Measurements from ENCODE around the gene ANKRD37.

Gene ANKRD37

DNA sequence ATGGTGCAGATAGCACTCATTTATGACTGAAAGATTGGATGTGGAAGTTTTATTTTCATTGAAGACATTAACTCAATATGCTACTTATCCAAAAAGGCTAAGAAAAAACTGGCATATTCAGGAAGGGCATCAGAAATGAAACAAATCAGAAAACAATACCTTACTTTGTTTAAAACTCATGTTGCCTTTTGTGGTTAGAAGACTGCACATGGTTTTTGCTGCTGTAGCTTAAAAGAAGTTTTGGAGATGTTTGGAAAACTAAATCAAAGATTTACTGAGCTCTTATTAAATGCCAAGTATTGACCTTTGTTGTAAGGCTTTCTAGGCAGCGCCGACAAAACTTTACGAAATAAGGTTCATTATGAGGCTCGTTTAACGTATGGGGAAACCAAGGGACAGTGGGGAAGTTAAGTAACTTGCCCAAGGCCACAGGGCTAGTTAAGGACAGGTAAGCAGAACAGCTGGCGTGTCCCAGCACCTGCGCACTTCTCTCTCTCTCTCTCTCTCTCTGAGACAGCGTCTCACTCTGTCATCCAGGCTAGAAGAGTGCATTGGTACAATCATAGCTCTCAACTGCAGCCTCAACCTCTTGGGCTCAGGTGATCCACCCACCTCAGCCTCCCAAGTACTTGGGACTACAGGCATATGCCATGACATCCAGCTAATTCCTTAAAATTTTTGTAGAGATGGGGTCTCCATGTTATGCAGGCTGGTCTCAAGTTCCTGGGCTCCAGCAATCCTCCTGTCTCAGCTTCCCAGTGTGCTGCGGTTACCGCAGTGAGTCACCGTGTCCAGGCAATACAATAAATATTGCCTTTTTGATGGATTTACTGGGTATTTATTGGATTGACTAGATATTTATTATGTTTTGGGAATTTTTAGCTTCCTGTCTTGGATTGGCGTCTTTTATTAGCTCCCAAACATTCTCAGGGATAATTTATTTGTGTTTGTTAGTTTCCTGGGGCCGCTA lies 17.0 kb upstream of the ANKRD37 start:
- no peak for DNase-seq (ENCODE audit: low read depth in 2 of 2)

DNA sequence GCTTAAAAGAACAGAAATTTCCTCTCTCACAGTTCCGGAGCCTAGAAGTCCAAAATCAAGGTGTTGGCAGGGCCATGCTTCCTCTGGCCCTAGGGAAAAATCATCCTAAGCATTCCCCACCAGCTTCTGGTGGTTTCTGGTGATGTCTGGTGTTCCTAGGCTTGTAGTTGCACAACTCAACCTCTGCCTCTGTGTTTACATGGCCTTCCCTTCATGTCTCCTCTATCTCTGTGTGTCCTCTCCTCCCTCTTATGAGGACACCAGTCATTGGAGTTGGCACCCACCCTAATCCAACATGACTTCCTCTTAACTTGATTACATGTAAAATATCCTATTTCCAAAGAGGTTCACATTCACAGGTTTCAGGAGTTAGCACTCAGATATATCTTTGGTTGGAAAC lies 16.3 kb upstream of the ANKRD37 start:
- no peak for DNase-seq (ENCODE audit: low read depth in 2 of 2)

DNA sequence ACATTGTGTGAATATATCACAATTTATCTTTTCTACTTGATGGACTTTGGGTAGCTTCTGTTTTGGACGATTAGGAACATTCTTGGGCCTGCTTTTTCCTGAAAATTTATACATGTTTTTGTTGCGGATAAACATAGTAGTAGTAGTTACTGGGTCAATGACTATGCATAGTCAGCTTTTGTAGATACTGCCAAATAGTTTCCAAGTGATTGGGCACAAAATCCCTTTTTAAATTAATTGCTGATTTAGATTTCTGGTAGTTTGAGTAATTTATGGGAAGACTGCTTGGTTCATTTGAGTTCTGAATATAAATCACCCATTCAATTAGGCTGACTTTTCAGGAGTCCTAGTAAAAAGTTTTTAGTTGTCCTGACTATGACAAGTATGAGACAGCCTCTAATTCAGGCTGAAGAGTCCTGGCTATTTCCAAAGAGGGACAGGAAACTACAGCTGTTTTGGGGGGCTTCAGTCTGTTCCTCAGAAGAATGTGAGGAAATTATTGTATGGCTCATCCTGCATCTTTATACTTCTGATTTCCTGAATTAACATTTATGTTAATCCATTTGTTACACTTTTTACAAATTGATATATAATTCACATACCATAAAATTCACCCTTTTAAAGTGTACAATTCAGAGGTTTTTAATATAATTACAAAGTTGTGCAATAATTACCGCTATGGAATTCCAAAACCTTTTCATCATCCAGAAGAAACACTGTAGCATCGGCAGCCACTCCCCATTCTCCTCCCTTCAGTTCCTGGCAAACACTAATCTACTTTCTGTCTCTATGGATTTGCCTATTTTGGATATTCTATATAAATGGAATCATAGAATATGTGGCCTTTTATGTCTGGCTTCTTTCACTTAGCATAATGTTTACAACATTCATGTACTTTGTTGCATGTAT lies 15.1 kb upstream of the ANKRD37 start:
- DNase-seq (ENCODE audit: low read depth in 2 of 2) = peak in 1 of 2 experiments; percentile 20

DNA sequence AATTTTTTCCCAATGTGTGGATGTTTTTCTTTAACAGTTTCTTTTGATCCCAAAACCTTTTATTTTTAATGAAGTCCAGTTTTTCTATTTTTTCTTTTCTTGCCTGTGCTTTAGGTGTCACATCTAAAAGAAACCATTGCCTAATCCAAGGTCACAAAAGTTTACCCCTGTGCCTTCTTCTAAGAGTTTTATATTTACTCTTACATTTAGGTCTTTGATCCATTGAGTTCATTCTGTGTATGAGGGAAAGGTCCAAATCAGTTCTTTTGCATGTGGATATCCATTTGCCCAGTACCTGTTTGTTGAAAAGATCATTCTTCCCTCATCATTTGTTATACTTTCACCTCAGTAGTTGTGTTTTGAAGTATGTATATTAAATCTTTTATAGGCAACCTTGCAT lies 13.9 kb upstream of the ANKRD37 start:
- DNase-seq (ENCODE audit: low read depth in 2 of 2) = no peak

DNA sequence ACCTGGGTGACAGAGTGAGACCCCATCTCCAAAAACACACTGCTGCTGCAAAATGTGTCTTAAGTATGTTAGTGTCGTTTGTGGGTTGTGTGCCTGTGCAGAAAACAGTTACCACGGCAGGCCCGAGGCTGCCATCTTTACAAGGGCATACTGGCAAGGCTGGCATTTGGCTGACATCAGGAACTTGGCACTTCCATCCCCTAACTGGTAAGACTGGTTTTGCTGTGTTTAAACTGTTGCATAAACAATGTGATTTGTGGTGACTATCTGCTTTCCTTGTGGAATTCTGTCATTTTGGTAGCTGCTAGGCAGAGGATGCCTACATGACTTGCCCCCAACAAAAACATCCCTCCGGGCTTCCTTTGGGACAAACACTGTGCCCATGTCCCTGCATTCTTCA lies 13.2 kb upstream of the ANKRD37 start:
- DNase-seq (ENCODE audit: low read depth in 2 of 2) = no peak

DNA sequence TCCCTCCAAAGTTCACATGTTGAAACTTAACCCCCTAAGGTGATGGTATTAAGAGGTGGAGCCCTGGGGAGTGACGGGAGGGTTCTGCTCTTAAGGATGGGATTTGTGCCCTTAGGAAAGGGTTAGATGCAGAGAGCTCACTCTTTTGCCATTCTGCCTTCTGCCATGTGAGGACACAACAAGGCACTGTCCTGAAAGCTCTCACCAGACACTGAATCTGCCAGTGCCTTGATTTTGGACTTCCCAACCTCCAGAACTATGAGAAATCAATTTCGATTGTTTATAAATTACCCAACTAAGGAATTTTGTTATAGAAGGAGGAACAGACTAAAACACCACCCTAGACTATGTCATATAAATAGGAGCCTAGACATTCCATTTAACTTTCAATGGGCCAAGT lies 12.6 kb upstream of the ANKRD37 start:
- no peak for DNase-seq (ENCODE audit: low read depth in 2 of 2)

DNA sequence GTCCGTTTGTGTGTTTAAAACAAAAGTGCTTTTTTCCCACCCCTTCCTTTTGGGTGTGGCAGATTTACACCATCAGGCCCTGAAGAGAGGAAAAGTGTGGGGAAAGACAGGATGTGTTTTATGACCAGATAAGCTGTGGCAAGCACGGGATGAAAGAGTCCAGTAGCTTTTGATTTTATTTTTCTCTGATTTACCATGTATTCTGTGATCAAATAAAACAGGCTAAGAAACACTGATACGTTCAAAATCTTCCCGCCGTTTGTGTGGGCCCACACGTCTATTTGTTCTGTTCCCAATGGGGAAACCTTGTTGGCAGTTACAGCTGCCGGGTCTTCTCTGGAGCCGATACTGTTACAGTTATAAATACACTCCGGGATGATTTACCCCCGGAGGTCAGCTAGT lies 11.7 kb upstream of the ANKRD37 start:
- no peak for DNase-seq (ENCODE audit: low read depth in 2 of 2)

DNA sequence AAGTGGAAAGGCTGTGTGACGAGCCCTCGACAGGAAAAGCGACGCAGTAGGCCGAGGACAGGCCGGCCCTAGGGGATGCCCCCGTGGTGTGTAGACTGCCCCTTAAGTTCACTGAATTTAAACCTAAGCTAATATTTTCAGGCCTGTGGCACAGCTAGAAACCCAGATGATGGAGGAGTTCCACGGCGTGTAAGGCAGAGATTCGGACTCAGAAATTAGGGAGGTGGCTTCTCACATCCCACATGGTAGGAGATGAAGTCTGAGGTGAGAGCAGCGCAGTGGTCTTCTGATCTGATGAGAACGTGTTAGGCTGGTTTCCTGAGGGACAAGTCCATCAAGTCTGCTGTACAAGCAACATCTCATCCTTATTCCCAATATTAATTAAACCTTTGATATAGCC lies 8.7 kb upstream of the ANKRD37 start:
- DNase-seq (ENCODE audit: low read depth in 2 of 2) = no peak

DNA sequence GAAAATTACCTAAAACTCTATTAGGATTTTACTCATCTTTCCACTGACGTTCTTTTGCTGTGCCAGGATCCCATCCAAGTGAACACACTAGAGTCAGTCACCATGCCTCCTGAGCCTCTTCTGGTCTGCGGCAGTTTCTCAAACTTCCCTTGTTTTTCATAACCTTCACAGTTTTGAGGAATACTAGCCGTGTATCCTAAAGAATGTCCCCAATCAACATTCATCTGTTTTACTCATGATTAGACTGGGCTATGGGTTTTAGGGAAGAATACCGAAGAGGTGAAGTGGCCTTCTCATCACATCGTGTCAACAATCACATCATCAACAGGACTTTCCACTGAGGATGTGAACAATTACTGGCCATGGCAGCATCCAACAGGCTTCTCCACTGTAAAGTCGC lies 5.7 kb upstream of the ANKRD37 start:
- no peak for DNase-seq (ENCODE audit: low read depth in 2 of 2)

DNA sequence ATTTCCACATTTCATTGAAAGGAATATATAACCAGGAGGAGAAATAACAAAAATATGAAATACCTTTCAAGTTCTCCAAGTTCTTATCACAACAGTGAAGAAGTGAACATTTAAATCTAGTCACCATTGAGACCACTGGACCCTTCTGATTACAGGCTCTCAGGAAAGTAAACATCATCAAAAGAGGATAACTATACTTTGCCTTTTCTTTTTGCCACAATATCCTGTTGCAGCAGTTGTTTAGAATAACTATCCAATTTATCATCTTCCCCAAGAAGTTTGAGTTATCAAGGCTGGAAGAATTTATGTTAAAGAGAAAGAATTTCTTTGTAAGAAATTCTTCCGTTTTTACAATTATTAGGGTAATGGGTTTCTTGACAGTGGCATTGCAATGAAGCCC lies 4.5 kb upstream of the ANKRD37 start:
- DNase-seq (ENCODE audit: low read depth in 2 of 2) = no peak

DNA sequence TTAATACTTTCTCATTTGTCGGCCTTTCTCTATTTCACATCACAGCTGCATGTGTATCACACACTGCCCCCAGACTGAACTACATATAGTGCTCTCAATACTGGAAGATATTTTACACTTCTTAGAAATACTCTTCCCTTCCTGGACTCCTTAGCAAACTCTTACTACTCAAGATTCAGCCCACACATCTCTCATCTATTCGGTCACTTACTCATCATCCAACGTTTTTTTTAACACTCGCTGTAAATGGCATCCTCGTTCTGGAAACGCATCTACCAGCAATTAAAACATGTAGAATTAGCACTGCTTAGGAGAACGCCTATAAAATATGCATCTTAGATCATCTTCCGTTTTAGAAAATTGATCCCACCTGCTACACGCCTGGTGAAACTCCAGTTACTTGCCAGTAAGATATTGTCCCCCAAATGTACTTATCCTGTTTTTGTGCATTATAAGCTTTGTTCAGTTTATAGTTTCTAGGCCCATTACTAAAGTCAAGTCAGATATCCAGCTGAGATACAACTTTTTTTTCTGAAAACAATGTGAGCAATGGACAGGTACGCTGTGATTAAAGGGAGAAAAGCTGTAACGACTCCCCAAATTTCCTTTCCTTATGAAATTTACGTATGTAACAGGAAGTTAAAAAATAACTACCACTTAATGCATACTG lies 1.9 kb upstream of the ANKRD37 start:
- no peak for DNase-seq (ENCODE audit: low read depth in 2 of 2)

DNA sequence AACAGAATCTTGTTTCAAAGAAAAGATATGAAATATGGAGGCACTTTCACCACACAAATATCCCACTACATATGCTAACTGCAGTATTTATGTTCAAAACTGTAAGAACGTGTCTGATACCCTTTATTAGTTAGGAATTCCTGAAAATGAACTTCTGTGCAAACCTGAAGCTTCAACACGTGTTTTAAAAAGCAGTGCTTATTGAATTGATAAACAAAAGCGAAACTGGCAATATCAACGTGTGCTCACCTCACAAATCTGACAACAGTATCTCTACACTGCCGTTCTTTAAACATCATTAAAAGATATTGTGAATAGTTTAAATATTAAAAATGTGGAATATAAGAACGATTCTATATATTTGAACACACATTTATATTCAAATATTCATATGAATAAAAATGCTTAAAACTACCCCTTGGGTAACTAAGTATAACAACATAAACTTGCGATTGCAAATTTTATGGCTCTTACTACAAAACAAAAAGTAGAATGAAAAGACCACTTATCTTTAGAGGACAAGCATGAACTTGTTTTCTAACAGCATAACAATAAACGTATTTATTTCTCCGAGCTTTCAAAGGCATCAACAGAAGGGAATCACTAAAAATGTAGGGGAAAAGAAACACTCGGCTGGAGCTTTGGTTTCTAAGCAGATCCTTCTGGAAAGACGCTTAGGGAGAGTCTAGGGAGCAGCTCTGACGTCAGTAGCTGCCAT lies 1.2 kb upstream of the ANKRD37 start, which contains the start of gene LRP2BP:
Gene LRP2BP, minus strand, starts transcription at position 687 of the 718 bp plus-strand sequence. CDS start 17,738 bp downstream, outside the sequence.
- no peak for DNase-seq (ENCODE audit: low read depth in 2 of 2)

DNA sequence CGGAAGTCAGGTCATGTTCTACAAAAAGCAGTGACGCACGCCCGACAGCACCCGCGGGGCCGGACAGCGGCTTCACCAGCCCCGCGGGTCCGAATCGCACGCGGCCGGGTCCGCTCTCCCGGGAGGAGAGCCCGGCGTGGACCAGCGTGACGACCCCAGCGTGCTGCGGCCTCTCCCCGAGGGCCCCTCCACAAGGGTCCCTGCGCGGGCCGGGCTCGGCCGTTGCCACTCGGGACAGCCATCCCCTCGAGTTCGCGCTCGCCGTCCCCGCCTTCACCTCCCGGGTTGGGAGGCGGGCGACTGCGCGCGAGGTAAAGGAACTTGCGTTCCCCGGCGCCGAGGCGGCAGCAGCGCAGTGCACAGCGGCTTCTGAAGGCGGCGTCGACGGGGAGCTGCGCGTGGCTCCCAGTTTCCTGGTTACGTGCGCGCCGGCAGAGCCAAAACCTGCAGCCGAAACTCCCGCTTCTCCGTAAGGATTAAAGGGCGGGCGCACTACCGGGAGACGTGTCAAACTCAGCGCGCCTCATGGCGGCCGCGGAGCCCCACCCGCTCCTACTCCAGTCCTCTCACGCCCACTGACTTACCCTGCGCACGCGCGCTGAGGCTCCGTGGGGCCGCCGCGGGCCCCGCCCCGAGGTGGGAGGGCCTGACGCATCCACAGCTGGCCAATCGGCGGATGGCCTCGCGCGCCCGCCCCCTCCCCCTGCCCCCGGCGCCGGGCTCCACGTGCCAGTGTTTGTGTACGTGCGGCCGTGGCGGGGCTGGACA lies 501 bp upstream of the ANKRD37 start:
- DNase-seq (ENCODE audit: low read depth in 2 of 2) = peak; percentile 96

DNA sequence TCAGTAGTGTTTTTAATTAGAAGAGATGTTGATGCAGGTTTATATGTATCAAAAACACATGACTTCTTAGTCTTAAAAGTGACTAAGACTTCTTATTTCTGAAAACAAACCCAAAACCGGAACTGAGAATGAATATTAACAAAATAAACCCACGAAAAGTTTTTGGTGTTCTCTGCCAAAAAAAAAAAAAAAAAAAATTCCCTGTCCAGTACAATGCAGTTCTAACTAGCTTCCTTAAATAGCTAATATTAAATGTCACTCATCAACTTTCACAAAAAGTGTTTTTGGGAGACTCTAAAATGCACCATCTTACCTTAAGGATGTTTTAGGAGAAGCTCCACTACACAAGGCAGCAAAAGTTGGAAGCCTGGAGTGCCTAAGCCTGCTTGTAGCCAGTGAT lies 2.0 kb downstream of the ANKRD37 start:
- no peak for DNase-seq (ENCODE audit: low read depth in 2 of 2)

DNA sequence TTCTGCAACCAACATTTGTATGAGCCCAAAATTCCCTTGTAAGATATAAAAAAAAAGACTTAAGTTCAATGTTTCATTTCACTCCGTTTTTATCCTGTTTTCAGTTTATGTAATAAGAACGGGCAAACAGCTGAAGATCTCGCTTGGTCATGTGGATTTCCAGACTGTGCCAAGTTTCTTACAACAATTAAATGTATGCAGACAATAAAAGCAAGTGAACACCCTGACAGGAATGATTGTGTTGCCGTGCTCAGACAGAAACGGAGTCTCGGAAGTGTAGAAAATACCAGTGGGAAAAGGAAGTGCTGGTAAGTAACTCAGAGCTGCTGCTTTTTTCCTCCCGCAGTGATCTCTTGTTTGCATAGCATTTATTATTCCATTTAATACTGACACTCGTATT lies 2.8 kb downstream of the ANKRD37 start:
- DNase-seq (ENCODE audit: low read depth in 2 of 2) = no peak

DNA sequence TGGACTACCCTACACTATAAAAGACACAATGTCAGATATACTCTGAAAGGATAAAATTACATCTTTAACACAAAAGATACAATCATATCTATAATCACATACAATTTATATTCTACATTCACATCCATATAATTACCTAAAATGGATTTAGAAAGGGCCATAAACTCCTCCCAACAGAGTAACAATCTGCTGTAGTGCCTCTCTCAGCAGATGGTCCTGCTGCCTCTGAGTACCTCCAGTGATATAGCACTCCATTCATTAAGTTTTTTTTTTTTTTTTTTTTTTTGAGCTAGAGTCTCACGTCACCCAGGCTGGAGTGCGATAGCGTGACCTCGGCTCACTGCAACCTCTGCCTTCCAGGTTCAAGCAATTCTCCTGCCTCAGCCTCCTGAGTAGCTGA lies 7.4 kb downstream of the ANKRD37 start:
- no peak for DNase-seq (ENCODE audit: low read depth in 2 of 2)

DNA sequence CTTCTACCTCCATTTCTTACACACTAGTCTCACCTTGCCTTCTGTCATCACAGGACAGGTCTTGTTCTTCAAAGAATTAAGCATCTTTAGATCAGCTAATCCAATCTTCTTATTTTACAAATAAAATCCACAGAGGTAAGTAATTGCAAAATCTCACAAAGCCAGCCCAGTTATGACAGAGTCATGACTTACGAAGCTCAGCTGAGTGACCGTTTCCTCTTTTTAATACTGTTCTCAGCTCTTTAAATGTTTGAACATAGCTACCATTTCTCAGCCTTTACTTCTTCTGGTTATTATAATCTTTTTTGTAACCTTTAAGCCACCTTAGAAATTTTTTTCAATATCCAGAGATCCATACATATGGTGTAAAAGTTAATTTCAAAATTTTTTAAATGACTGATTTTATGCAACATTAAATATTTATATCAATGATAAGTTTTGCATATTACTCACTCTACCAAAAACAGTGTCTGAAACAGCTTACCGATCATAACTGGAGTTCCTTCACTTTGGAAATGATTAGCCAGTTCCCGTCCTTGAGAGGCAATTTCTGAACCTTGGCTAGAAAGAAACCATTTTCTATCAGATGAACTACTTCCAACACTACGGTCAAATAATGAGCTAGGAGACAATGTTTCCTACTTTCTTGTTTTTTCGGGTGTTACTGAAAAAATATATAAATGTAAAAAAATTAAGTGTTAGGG lies 8.8 kb downstream of the ANKRD37 start:
- no peak for DNase-seq (ENCODE audit: low read depth in 2 of 2)

DNA sequence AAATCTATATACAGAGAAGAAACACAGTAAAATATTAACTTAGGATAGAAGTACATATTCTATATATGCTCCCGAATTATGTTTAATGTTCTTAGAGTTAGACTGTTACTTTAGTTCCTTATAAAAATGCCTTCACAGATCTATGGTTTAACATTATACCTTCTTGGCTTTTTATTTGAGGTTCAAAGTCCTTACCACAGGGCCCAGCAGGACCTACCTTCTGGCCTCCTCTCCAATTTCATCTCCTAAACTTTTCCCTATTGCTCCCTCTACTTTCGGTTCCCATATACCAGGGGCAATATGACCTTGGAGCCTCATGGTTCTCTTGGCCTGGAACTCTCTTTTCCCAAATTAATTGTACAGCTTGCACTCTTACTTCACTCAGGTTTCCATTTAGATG lies 11.8 kb downstream of the ANKRD37 start:
- no peak for DNase-seq (ENCODE audit: low read depth in 2 of 2)

DNA sequence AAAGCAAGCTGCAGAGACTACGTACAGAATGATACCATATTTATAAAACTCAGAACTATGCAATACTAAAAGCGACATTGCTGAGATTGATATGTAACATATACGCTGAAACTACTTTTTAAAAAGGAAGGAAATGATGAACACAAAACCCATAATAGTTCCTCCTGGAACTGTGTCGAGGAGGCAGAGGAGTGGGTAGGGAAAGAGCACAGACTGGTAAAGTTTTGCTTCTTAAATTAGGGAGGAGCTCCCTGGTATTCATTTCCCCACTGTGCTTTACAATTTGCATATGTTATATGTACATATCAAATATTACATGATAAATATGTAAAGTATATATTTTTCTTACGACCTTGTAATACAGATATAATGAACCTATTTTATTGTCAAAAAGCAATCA lies 15.2 kb downstream of the ANKRD37 start:
- no peak for DNase-seq (ENCODE audit: low read depth in 2 of 2)

DNA sequence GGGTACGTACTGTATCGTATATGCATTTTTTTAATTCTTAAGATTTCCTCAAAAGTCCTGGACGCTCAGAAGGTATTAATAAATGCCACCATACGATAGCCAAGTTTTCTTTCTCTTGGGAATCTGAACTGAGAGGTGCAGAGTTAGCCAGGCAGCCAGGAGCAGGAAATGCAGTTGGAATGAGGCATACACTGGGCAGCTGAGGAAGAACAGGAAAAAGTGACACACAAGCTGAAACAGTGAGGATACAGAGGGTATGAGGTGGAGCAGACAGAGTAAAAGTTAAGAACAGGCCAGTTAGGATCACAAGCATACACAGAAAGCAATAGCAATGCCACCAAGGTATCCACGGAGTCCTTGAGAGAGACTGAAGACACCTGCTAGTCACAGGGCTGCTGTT lies 15.8 kb downstream of the ANKRD37 start:
- DNase-seq (ENCODE audit: low read depth in 2 of 2) = no peak
